Nephron (organoid): Measurements from ENCODE around the gene HDAC4.

Experiments
- H3K27ac Mint-ChIP-seq, 3 experiments: 2 replicates each; pipeline ENCODE4 v1.8.0; 2020; ENCODE audit warnings: mixed read lengths in 3 of 3, mild to moderate bottlenecking in 2 of 3, moderate library complexity in 1 of 3
- H3K27me3 Mint-ChIP-seq: 2 replicates; pipeline ENCODE4 v1.8.0; 2021; ENCODE audit warnings: low read depth, mild to moderate bottlenecking, moderate library complexity, mixed read lengths
- H3K36me3 Mint-ChIP-seq: 2 replicates; pipeline ENCODE4 v1.8.0; 2020; ENCODE audit warnings: low read depth, mixed read lengths
- H3K4me1 Mint-ChIP-seq: 2 replicates; pipeline ENCODE4 v1.8.0; 2020; ENCODE audit warnings: mixed read lengths
- H3K4me3 Mint-ChIP-seq, 3 experiments: 2 replicates each; pipeline ENCODE4 v1.8.0; 2020; ENCODE audit warnings: mild to moderate bottlenecking in 3 of 3, mixed read lengths in 3 of 3, moderate library complexity in 2 of 3
- H3K9me3 Mint-ChIP-seq: 2 replicates; pipeline ENCODE4 v1.8.0; 2020; ENCODE audit warnings: mixed read lengths
- TF ChIP-seq, protein P1 (sequence below), 3 experiments: fragments of 200-600 bp; sonication (generic); IDR thresholded peaks; one replicate each; pipeline ENCODE4 v1.5.0; 2021; ENCODE audit warnings: antibody characterized with exemption in 3 of 3; ENCODE audit not compliant: unreplicated experiment in 3 of 3

Gene HDAC4

DNA sequence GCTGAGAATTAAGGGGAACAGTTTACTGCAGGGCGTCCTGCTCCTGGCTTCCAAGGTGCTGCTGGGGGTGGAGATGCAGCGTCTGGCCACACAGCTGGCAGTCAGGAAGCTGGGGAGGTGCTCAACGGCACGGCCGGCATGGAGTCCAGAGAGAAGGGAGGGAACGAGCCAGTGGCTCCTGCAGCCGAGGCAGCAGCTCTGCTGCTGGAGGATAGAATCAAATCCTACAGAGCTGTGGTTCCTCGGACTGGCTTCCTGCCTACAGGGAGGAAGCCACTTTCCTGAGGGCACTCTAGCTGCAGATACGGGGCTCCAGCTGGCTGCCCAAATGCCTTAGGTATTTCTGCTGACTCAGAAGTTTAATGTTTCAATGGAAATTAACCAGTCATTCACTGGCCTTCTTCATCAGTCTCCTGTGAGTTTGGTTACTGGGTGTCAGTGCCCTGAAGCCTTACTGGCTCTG, 286.7 kb downstream of the HDAC4 start:
- TF ChIP-seq, protein P1, sequence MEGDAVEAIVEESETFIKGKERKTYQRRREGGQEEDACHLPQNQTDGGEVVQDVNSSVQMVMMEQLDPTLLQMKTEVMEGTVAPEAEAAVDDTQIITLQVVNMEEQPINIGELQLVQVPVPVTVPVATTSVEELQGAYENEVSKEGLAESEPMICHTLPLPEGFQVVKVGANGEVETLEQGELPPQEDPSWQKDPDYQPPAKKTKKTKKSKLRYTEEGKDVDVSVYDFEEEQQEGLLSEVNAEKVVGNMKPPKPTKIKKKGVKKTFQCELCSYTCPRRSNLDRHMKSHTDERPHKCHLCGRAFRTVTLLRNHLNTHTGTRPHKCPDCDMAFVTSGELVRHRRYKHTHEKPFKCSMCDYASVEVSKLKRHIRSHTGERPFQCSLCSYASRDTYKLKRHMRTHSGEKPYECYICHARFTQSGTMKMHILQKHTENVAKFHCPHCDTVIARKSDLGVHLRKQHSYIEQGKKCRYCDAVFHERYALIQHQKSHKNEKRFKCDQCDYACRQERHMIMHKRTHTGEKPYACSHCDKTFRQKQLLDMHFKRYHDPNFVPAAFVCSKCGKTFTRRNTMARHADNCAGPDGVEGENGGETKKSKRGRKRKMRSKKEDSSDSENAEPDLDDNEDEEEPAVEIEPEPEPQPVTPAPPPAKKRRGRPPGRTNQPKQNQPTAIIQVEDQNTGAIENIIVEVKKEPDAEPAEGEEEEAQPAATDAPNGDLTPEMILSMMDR (IDR thresholded peaks at IDR 0.05; ENCODE audit: unreplicated experiment in 3 of 3) = no peak
- no peak overlapping the region for H3K27ac Mint-ChIP-seq

DNA sequence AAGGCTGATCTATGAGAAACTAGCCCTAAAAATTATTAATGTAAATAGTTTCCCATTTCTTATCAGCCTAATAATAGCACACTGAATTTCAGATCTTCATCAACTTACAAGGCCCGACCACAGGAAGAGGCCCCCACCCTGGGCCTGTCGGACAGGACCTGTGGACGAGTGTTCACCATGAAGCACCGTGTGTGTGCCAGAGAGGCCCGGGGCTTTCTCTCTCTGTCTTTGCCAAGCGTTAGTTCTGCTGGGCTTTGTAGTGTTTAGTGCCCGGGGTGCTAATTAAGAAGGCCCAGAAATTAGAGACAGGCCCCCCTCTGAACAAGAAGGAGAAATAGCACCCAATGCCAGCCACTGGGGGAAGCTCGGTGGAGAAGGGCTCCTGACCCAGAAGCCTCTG, 287.2 kb downstream of the HDAC4 start:
- TF ChIP-seq, protein P1 (IDR thresholded peaks at IDR 0.05; ENCODE audit: unreplicated experiment in 3 of 3) = no peak
- Mint-ChIP-seq H3K27ac (peak overlapping the region in 2 of 3 experiments; percentile 58 to 81), H3K9me3 (no peaks in the 10 kb centered on the region), H3K4me3 (no peak overlapping the region), H3K36me3 (no peaks in the 10 kb centered on the region), H3K27me3 (no peaks in the 10 kb centered on the region), H3K4me1 (peaks cover 9% of the 10 kb centered on the region)

More for the DNA sequence above, 286.7 kb downstream of the HDAC4 start:
- Mint-ChIP-seq H3K4me3 (no peak overlapping the region), H3K9me3 (no peaks in the 10 kb centered on the region), H3K4me1 (peaks cover 9% of the 10 kb centered on the region), H3K36me3 (no peaks in the 10 kb centered on the region), H3K27me3 (no peaks in the 10 kb centered on the region)

DNA sequence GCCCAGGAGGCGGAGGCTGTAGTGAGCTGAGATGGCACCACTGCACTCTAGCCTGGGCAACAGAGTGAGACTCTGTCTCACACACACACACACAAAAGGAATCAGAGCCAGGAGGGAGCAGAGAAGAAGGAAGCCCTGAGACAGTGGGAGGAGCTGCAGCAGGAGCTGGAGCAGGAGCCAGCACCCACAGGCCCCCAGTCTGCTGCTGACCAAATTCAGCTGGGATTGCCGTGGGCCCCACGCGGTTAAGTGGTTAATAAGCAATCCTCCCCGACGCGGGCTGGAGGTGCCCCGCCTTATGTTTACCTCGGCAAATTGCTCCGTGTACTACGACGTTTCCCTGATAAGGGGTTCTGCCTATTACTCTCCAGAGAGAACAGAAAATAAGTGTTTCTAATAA, 287.6 kb downstream of the HDAC4 start:
- no peak overlapping the region for H3K4me3 Mint-ChIP-seq
- H3K9me3 Mint-ChIP-seq = no peaks in the 10 kb centered on the region
- no peaks in the 10 kb centered on the region for H3K36me3 Mint-ChIP-seq
- peaks cover 9% of the 10 kb centered on the region for H3K4me1 Mint-ChIP-seq
- TF ChIP-seq, protein P1 (IDR thresholded peaks at IDR 0.05; ENCODE audit: unreplicated experiment in 3 of 3) = no peak
- H3K27ac Mint-ChIP-seq = peak overlapping the region in 2 of 3 experiments; percentile 58 to 81
- no peaks in the 10 kb centered on the region for H3K27me3 Mint-ChIP-seq

DNA sequence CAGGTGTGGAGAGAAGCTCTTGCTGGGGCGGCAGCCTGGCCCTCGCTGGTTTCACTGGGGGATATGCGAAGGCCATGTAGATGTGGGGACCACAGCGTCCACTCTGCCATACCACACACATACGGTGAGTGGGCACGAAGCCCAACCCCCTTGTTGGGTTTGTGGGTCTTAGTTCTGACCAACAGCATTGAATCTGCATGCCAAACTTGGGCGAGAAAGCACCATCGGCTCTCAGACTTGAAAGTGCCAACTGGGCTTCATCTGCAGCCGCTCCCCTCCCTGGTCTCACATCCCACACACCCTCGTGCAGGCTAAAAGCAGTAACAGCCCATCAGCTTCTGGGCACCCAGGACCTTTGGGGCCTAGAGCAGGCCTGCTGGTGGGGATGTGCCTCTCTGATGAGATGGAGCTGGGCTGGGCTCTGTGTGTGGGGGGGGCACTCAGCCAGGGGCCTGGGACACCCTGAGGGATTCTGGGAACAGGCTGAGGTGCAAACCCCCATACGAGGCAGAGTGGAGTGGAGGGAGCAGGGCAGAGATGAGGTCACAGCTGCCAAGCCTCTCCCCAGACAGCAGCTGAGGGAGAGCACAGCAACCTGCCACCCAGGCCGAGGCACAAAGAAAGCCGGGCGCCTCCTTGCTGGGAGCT, 288.6 kb downstream of the HDAC4 start:
- H3K27me3 Mint-ChIP-seq = no peaks in the 10 kb centered on the region
- no peak overlapping the region for H3K27ac Mint-ChIP-seq
- H3K4me1 Mint-ChIP-seq = peaks cover 9% of the 10 kb centered on the region
- no peaks in the 10 kb centered on the region for H3K36me3 Mint-ChIP-seq
- H3K4me3 Mint-ChIP-seq = no peak overlapping the region
- H3K9me3 Mint-ChIP-seq = no peaks in the 10 kb centered on the region
- TF ChIP-seq, protein P1 (IDR thresholded peaks at IDR 0.05; ENCODE audit: unreplicated experiment in 3 of 3) = no peak

DNA sequence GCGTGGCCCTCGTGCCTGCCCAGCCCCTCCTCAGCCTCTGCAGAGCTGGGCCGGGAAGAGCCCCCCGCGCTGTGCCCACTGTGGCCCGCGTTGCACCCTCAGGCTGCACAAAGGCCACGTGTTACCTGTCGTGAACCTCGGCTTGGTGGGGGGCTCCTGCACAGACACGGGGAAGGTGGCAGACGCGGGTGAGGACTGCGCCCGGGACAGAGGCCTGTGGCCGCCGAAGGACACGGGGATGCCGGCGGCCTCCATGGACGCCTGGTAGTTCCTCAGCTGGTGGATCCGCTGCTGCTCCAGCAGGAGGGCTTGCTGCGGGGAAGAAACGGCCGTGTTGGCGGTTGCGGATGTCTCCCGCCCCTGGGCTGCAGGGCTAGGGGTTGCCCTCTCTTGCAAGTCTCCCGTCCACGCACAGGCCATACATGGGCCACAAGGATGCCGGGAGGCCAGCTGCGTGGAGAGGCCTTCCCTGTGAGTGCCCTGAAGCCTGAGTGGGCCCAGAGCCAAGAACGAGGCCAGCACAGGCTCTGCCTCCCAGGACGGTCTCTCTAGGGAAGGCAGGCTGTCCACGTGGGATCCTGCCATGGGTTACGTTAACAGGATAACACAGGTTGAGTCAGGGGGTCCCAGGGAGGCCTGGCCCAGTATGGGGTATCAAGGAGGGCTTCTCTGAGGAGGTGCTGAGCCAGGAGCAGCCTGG, 289.3 kb downstream of the HDAC4 start:
- no peak overlapping the region for H3K4me3 Mint-ChIP-seq
- no peaks in the 10 kb centered on the region for H3K9me3 Mint-ChIP-seq
- no peaks in the 10 kb centered on the region for H3K27me3 Mint-ChIP-seq
- H3K4me1 Mint-ChIP-seq = peaks cover 9% of the 10 kb centered on the region
- H3K27ac Mint-ChIP-seq = no peak overlapping the region
- TF ChIP-seq, protein P1 (IDR thresholded peaks at IDR 0.05; ENCODE audit: unreplicated experiment in 3 of 3) = no peak
- no peaks in the 10 kb centered on the region for H3K36me3 Mint-ChIP-seq
